GM23248 (cell line): ENCODE measurements around the gene DAAM1. TPM values are rescaled to one million over a fixed set of nuclear protein-coding genes. Genes with fewer than 3 reads are reported as not detected.

Source experiments
- DNase-seq: peaks from one replicate; pipeline ENCODE4 v3.0.0-alpha.2; 2015
- H2AFZ ChIP-seq: fragments of 200-600 bp; sonication (generic); 2 replicates; pipeline ENCODE4 v1.6.1; 2016; ENCODE audit warnings: antibody characterized with exemption
- H3F3A ChIP-seq: fragments of 200-600 bp; sonication (generic); 2 replicates; pipeline ENCODE4 v1.6.1; 2016; ENCODE audit warnings: mild to moderate bottlenecking, antibody characterized with exemption, mixed run types; ENCODE audit not compliant: insufficient read depth
- H3K27ac ChIP-seq: fragments of 200-600 bp; sonication (generic); 2 replicates; pipeline ENCODE4 v1.5.1; 2016; ENCODE audit warnings: mild to moderate bottlenecking
- H3K27me3 ChIP-seq: fragments of 200-600 bp; sonication (generic); replicated peaks from 2 replicates; pipeline ENCODE4 v1.6.1; 2016; ENCODE audit warnings: mild to moderate bottlenecking; ENCODE audit not compliant: insufficient read depth
- H3K36me3 ChIP-seq: fragments of 200-600 bp; sonication (generic); 2 replicates; pipeline ENCODE4 v1.6.1; 2016; ENCODE audit warnings: low read depth, mild to moderate bottlenecking
- H3K4me1 ChIP-seq: fragments of 200-600 bp; sonication (generic); 2 replicates; pipeline ENCODE4 v1.6.1; 2016; ENCODE audit warnings: mild to moderate bottlenecking; ENCODE audit not compliant: insufficient read depth
- H3K4me2 ChIP-seq: fragments of 200-600 bp; sonication (generic); one replicate; pipeline ENCODE4 v1.6.1; 2016; ENCODE audit warnings: mild to moderate bottlenecking; ENCODE audit not compliant: unreplicated experiment
- H3K4me3 ChIP-seq: fragments of 200-600 bp; sonication (generic); 2 replicates; pipeline ENCODE4 v1.5.1; 2016; ENCODE audit warnings: mild to moderate bottlenecking
- H3K79me2 ChIP-seq: fragments of 200-600 bp; sonication (generic); 2 replicates; pipeline ENCODE4 v1.6.1; 2016; ENCODE audit warnings: mild to moderate bottlenecking; ENCODE audit not compliant: insufficient read depth
- H3K9ac ChIP-seq: fragments of 200-600 bp; sonication (generic); 2 replicates; pipeline ENCODE4 v1.6.1; 2016; ENCODE audit warnings: mild to moderate bottlenecking
- H3K9me2 ChIP-seq: fragments of 200-600 bp; sonication (generic); 2 replicates; pipeline ENCODE4 v1.6.1; 2016; ENCODE audit warnings: mixed run types, mild to moderate bottlenecking, moderate library complexity; ENCODE audit not compliant: insufficient read depth
- H3K9me3 ChIP-seq: fragments of 200-600 bp; sonication (generic); one replicate; pipeline ENCODE4 v1.6.1; 2017; ENCODE audit warnings: low read depth
- H4K20me1 ChIP-seq: fragments of 200-600 bp; sonication (generic); 2 replicates; pipeline ENCODE4 v1.6.0; 2016; ENCODE audit not compliant: insufficient read depth
- EZH2 ChIP-seq: fragments of 200-600 bp; sonication (generic); IDR thresholded peaks from 2 replicates; pipeline ENCODE4 v1.6.1; 2018; ENCODE audit warnings: antibody characterized with exemption, mild to moderate bottlenecking; ENCODE audit not compliant: insufficient read depth, poor library complexity, severe bottlenecking
- EZH2phosphoT487 ChIP-seq: fragments of 200-600 bp; sonication (generic); IDR thresholded peaks from 2 replicates; pipeline ENCODE4 v1.6.1; 2018; ENCODE audit warnings: antibody characterized with exemption, moderate library complexity, mild to moderate bottlenecking, low read depth; ENCODE audit not compliant: insufficient read depth
- WGBS, 2 experiments: methylation state at CpG; one replicate each; pipeline ENCODE4 v1.1.6; 2015 to 2017; ENCODE audit warnings: low lambda C conversion rate in 2 of 2, low coverage in 1 of 2; ENCODE audit errors: missing lambda C conversion rate in 2 of 2; 5-methylcytosine and 5-hydroxymethylcytosine counted together
- in situ Hi-C: fragments of 300-500 bp; cut with MboI; formaldehyde crosslinking; loops from 2 replicates; pipeline ENCODE4 v1.15.0; 2020
- polyA plus RNA-seq: library from polyadenylated mRNA; unstranded; fragments of >200 nt; fragmentation: Nextera tagmentation; extraction: Ambion mirVana; gene quantifications from 2 replicates; pipeline ENCODE4 v1.2.1, GENCODE V29; 2016
- total RNA-seq: library from RNA; depleted of rRNA; stranded (reverse); fragments of >200 nt; shearing (Covaris generic); gene quantifications from 2 replicates; pipeline ENCODE4 v1.2.3, GENCODE V29; 2014

The DAAM1 gene
- total and polyA plus RNA-seq, 2 experiments from 2014 or later: 17.4 to 17.5 TPM

GRCh38 chr14:59317346-59317745, 128.9 kb downstream of the DAAM1 start:
- Histone ChIP-seq H3K4me3 (no peak overlapping the region), H3K9me2 (no peaks in the 10 kb centered on the region), H3K36me3 (no peaks in the 10 kb centered on the region), H3K9me3 (no peaks in the 10 kb centered on the region), H3K4me1 (peaks cover 20% of the 10 kb centered on the region), H4K20me1 (no peaks in the 10 kb centered on the region), H3F3A (peaks cover 22% of the 10 kb centered on the region), H3K27me3 (no peaks in the 10 kb centered on the region), H3K79me2 (0 out of 2 replicates have a peak, but pooled peaks cover 5% of the 10 kb centered on the region), H3K4me2 (no peak overlapping the region), H3K27ac (no peak overlapping the region), H3K9ac (no peak overlapping the region), H2AFZ (no peak overlapping the region)
- TF ChIP-seq EZH2phosphoT487 (no peak), EZH2 (no peak)
- no peak for DNase-seq
- 95 to 100% methylated on average over 2 of the region's 2 CpGs for WGBS, 2 experiments
- in situ Hi-C loops: no loop called here

DNA sequence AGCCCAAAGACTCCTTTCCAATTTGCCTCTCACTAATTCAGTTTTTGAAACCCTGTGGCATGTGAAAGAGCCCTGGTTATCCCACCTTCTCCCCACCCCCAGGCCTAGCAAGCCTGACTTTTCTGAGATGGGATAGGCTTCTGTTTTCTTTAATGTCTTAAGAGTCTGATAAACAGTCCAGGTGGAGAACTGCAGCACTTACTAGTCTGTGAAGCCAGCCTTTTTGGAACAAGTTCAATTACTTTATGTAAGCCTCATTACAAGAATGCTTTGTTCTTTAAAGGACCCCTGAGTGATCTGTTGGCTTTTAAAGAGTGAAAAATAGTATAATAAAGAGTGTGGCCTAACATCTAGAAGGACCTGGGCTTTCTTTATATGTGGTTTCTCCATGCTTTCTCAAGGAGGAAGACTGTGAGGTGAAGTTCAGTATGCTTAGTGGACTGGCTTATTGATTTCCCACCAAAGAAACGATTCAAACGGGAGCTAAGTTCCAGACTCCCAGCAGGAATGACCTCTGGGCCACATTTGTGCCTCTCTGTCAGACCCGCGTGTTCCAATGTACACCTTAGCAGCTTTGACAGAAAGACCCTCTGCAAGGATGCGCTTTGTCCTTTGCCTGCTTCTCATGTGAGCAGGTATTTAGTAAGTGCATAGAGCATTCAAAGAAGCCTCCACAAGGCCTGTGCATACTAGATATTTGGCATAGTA, 129.5 kb downstream of the DAAM1 start:
- in situ Hi-C loops: no loop called here
- no peak overlapping the region for H3K27ac ChIP-seq
- no peak for DNase-seq
- no peak overlapping the region for H2AFZ ChIP-seq
- TF ChIP-seq EZH2phosphoT487 (no peak), EZH2 (no peak)
- H4K20me1 ChIP-seq: no peaks in the 10 kb centered on the region
- WGBS, 2 experiments: 95 to 98% methylated on average over 5 of the region's 5 CpGs
- H3K79me2 ChIP-seq: 0 out of 2 replicates have a peak, but pooled peaks cover 5% of the 10 kb centered on the region
- no peak overlapping the region for H3K4me2 ChIP-seq
- peaks cover 20% of the 10 kb centered on the region for H3K4me1 ChIP-seq
- H3K36me3 ChIP-seq: no peaks in the 10 kb centered on the region
- H3K27me3 ChIP-seq: no peaks in the 10 kb centered on the region
- no peak overlapping the region for H3K4me3 ChIP-seq
- no peak overlapping the region for H3K9ac ChIP-seq
- H3F3A ChIP-seq: peaks cover 27% of the 10 kb centered on the region
- H3K9me2 ChIP-seq: no peaks in the 10 kb centered on the region
- H3K9me3 ChIP-seq: no peaks in the 10 kb centered on the region

DNA sequence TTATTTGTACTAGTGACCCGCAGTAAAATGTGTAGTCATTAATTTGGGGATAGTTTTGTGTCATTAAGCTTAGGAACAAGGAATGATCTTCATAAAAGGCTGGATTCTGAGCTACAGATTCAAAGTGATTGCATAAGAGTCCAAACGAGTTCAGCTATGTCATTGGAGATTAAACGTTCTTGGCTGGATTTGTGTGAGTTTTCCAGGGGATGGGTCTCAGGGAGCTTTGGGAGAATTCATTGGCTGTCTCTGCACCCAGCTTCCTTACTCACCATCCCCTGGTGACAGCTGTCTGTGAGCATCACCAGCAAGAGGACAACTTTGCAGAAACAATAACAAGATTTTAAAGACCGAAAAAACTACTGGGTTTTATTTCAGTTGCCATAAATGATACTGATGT, 130.4 kb downstream of the DAAM1 start:
- Histone ChIP-seq H3K36me3 (no peaks in the 10 kb centered on the region), H2AFZ (no peak overlapping the region), H3K9me3 (no peaks in the 10 kb centered on the region), H3K4me3 (no peak overlapping the region), H3K9me2 (no peaks in the 10 kb centered on the region), H3K4me2 (no peak overlapping the region), H3F3A (peaks cover 27% of the 10 kb centered on the region), H3K79me2 (0 out of 2 replicates have a peak, but pooled peaks cover 5% of the 10 kb centered on the region), H3K9ac (no peak overlapping the region), H3K27me3 (no peaks in the 10 kb centered on the region), H4K20me1 (no peaks in the 10 kb centered on the region), H3K27ac (no peak overlapping the region), H3K4me1 (peaks cover 20% of the 10 kb centered on the region)
- in situ Hi-C loops: no loop called here
- 49% methylated on average over 4 of the region's 4 CpGs for WGBS, 2 experiments
- TF ChIP-seq EZH2phosphoT487 (no peak), EZH2 (no peak)
- DNase-seq: no peak

DNA sequence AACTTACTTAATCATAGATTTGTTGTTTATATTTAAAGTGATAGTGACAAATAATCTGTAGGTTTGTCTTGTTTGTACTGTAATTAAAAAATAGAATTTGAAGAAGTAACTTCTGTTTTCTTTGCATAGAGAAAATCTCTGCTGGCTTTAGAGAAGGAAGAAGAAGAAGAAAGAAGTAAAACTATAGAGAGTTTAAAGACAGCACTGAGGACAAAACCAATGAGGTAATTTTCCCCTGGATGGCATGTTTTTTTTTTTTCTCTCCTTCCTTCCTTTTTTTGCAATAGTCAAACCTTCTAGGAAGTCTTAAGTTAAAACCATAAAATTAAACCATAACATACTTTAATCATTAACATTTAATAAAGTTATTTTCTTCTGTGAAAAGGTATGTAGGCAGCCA, 131.9 kb downstream of the DAAM1 start:
- TF ChIP-seq EZH2: no peak
- no peak for TF ChIP-seq EZH2phosphoT487
- Histone ChIP-seq H3K9me3 (no peaks in the 10 kb centered on the region), H3K4me1 (peaks cover 21% of the 10 kb centered on the region), H3F3A (peaks cover 28% of the 10 kb centered on the region), H3K4me2 (peak overlapping the region; percentile 63), H3K4me3 (peak overlapping the region; percentile 24; the same call in 1 of the 2 replicates), H3K9me2 (no peaks in the 10 kb centered on the region), H3K27ac (peak overlapping the region; percentile 76), H3K27me3 (no peaks in the 10 kb centered on the region), H3K9ac (peak overlapping the region; percentile 41), H3K36me3 (no peaks in the 10 kb centered on the region), H3K79me2 (0 out of 2 replicates have a peak, but pooled peaks cover 5% of the 10 kb centered on the region), H4K20me1 (no peaks in the 10 kb centered on the region), H2AFZ (no peak overlapping the region)
- DNase-seq: no peak
- in situ Hi-C loops: no loop called here
